B cell (primary cell): ENCODE data around the gene DKK1.

Source experiments
- CTCF ChIP-seq: fragments of 200-600 bp; IDR thresholded peaks from one replicate; pipeline ENCODE4 v1.8.0; 2022; ENCODE audit warnings: antibody characterized with exemption, mild to moderate bottlenecking
- EZH2 ChIP-seq: IDR thresholded peaks from 2 replicates; pipeline ENCODE4 v1.6.1; 2012; ENCODE audit warnings: borderline replicate concordance, low read depth, mild to moderate bottlenecking, moderate library complexity, low read length; ENCODE audit not compliant: insufficient read depth, poor library complexity, severe bottlenecking

GRCh38 chr10:52318822-52319464, 4.9 kb downstream of the DKK1 start:
- TF ChIP-seq EZH2 (no peak), CTCF (no peak)
